Measurements from ENCODE around the gene PLD1.
"Not testable (repeated sequence)": the region's sequence is repeated elsewhere in the genome, so short reads cannot be mapped to it uniquely, and the experiment has no call there.

PLD1 gene

GRCh38 chr3:171814662-171815061 is 4.4 kb upstream of the PLD1 start:
- not testable (repeated sequence) for DNase-seq (ENCODE audit: low spot score)

- DNase-seq (ENCODE audit: low spot score), result no peak
Measured at GRCh38 chr3:171813897-171814460, 3.7 kb upstream of the PLD1 start.

- no peak for DNase-seq (ENCODE audit: low spot score)
Measured at GRCh38 chr3:171813278-171813896, 3.1 kb upstream of the PLD1 start.

- DNase-seq (ENCODE audit: low spot score), result no peak
Measured at GRCh38 chr3:171812811-171813210, 2.5 kb upstream of the PLD1 start.

GRCh38 chr3:171811913-171812335 is 1.6 kb upstream of the PLD1 start:
- DNase-seq (ENCODE audit: low spot score), result no peak

- no peak for DNase-seq (ENCODE audit: low spot score)
Measured at GRCh38 chr3:171811295-171811912, 1.1 kb upstream of the PLD1 start.

- no peak for DNase-seq (ENCODE audit: low spot score)
Measured at GRCh38 chr3:171810629-171811294, 479 bp upstream of the PLD1 start.

- DNase-seq (ENCODE audit: low spot score), result no peak
Measured at GRCh38 chr3:171809611-171809860, 747 bp downstream of the PLD1 start.

- DNase-seq (ENCODE audit: low spot score), result no peak
Measured at GRCh38 chr3:171807806-171808205, 2.5 kb downstream of the PLD1 start.

GRCh38 chr3:171807129-171807675 is 3.1 kb downstream of the PLD1 start:
- no peak for DNase-seq (ENCODE audit: low spot score)

GRCh38 chr3:171806200-171807128 is 3.8 kb downstream of the PLD1 start:
- no peak for DNase-seq (ENCODE audit: low spot score)

GRCh38 chr3:171805687-171806086 is 4.6 kb downstream of the PLD1 start:
- DNase-seq (ENCODE audit: low spot score), result no peak

- no peak for DNase-seq (ENCODE audit: low spot score)
Measured at GRCh38 chr3:171804618-171805389, 5.5 kb downstream of the PLD1 start.

- no peak for DNase-seq (ENCODE audit: low spot score)
Measured at GRCh38 chr3:171803044-171803443, 7.2 kb downstream of the PLD1 start.

GRCh38 chr3:171802590-171802956 is 7.7 kb downstream of the PLD1 start:
- DNase-seq (ENCODE audit: low spot score), result no peak

- DNase-seq (ENCODE audit: low spot score), result no peak
Measured at GRCh38 chr3:171801738-171802589, 8.3 kb downstream of the PLD1 start.

GRCh38 chr3:171799501-171799900 is 10.8 kb downstream of the PLD1 start:
- no peak for DNase-seq (ENCODE audit: low spot score)

- DNase-seq (ENCODE audit: low spot score), result no peak
Measured at GRCh38 chr3:171797873-171798272, 12.4 kb downstream of the PLD1 start.

- DNase-seq (ENCODE audit: low spot score), result no peak
Measured at GRCh38 chr3:171797265-171797679, 13.0 kb downstream of the PLD1 start.

- DNase-seq (ENCODE audit: low spot score), result no peak
Measured at GRCh38 chr3:171796625-171797264, 13.5 kb downstream of the PLD1 start.

All from D341Med (cell line).